HEK293 (cell line): ENCODE results near the gene PACS2.

Source experiments
- FEZF1 ChIP-seq: fragments of 450-650 bp; formaldehyde crosslinking; IDR thresholded peaks from 2 replicates; pipeline ENCODE4 v1.5.1; 2016; ENCODE audit warnings: missing biosample characterization, missing genetic modification characterization
- GLIS1 ChIP-seq: fragments of 450-650 bp; formaldehyde crosslinking; IDR thresholded peaks from 2 replicates; pipeline ENCODE4 v1.5.1; 2016; ENCODE audit warnings: missing biosample characterization, missing genetic modification characterization
- HIC1 ChIP-seq: fragments of 450-650 bp; formaldehyde crosslinking; IDR thresholded peaks from 2 replicates; pipeline ENCODE4 v1.5.1; 2016; ENCODE audit warnings: missing biosample characterization, missing genetic modification characterization
- MYNN ChIP-seq: fragments of 450-650 bp; formaldehyde crosslinking; IDR thresholded peaks from 2 replicates; pipeline ENCODE4 v1.5.1; 2016; ENCODE audit warnings: missing biosample characterization, missing genetic modification characterization, borderline replicate concordance
- SALL2 ChIP-seq: fragments of 450-650 bp; formaldehyde crosslinking; IDR thresholded peaks from 2 replicates; pipeline ENCODE4 v1.5.0; 2017; ENCODE audit warnings: missing biosample characterization, mild to moderate bottlenecking, missing genetic modification characterization, borderline replicate concordance
- ZBTB6 ChIP-seq: fragments of 450-650 bp; formaldehyde crosslinking; IDR thresholded peaks from 2 replicates; pipeline ENCODE4 v1.5.1; 2017; ENCODE audit warnings: missing biosample characterization, missing genetic modification characterization
- ZFP3 ChIP-seq: fragments of 450-650 bp; formaldehyde crosslinking; IDR thresholded peaks from 2 replicates; pipeline ENCODE4 v1.5.1; 2016; ENCODE audit warnings: low read depth, missing biosample characterization, missing genetic modification characterization
- ZFP41 ChIP-seq: fragments of 450-650 bp; formaldehyde crosslinking; IDR thresholded peaks from 2 replicates; pipeline ENCODE4 v1.5.1; 2016; ENCODE audit warnings: missing biosample characterization, missing genetic modification characterization, borderline replicate concordance
- ZNF114 ChIP-seq: fragments of 450-650 bp; formaldehyde crosslinking; IDR thresholded peaks from 2 replicates; pipeline ENCODE4 v1.5.0; 2017; ENCODE audit warnings: missing biosample characterization, missing genetic modification characterization
- ZNF16 ChIP-seq: fragments of 450-650 bp; formaldehyde crosslinking; IDR thresholded peaks from 2 replicates; pipeline ENCODE4 v1.5.1; 2016; ENCODE audit warnings: low read depth, missing biosample characterization, missing genetic modification characterization
- ZNF169 ChIP-seq: fragments of 450-650 bp; formaldehyde crosslinking; IDR thresholded peaks from 2 replicates; pipeline ENCODE4 v1.5.1; 2016; ENCODE audit warnings: missing biosample characterization, missing genetic modification characterization
- ZNF175 ChIP-seq: fragments of 450-650 bp; formaldehyde crosslinking; IDR thresholded peaks from 2 replicates; pipeline ENCODE4 v1.5.1; 2016; ENCODE audit warnings: missing biosample characterization, missing genetic modification characterization
- ZNF18 ChIP-seq: fragments of 450-650 bp; formaldehyde crosslinking; IDR thresholded peaks from 2 replicates; pipeline ENCODE4 v1.5.1; 2016; ENCODE audit warnings: missing biosample characterization, missing genetic modification characterization
- ZNF2 ChIP-seq: fragments of 450-650 bp; formaldehyde crosslinking; IDR thresholded peaks from 2 replicates; pipeline ENCODE4 v1.5.1; 2016; ENCODE audit warnings: missing biosample characterization, missing genetic modification characterization
- ZNF202 ChIP-seq: fragments of 450-650 bp; formaldehyde crosslinking; IDR thresholded peaks from 2 replicates; pipeline ENCODE4 v1.5.1; 2016; ENCODE audit warnings: missing biosample characterization, missing genetic modification characterization, borderline replicate concordance
- ZNF23 ChIP-seq: fragments of 450-650 bp; formaldehyde crosslinking; IDR thresholded peaks from 2 replicates; pipeline ENCODE4 v1.5.1; 2016; ENCODE audit warnings: missing biosample characterization, missing genetic modification characterization, borderline replicate concordance
- ZNF24 ChIP-seq: fragments of 450-650 bp; formaldehyde crosslinking; IDR thresholded peaks from 2 replicates; pipeline ENCODE4 v1.5.1; 2016; ENCODE audit warnings: missing biosample characterization, missing genetic modification characterization
- ZNF248 ChIP-seq: fragments of 450-650 bp; formaldehyde crosslinking; IDR thresholded peaks from 2 replicates; pipeline ENCODE4 v1.5.1; 2017; ENCODE audit warnings: missing biosample characterization, missing genetic modification characterization
- ZNF324 ChIP-seq: fragments of 450-650 bp; formaldehyde crosslinking; IDR thresholded peaks from 2 replicates; pipeline ENCODE4 v1.5.1; 2016; ENCODE audit warnings: missing biosample characterization, missing genetic modification characterization
- ZNF354C ChIP-seq: fragments of 450-650 bp; formaldehyde crosslinking; IDR thresholded peaks from 2 replicates; pipeline ENCODE4 v1.5.1; 2016; ENCODE audit warnings: missing biosample characterization, missing genetic modification characterization, low read depth, borderline replicate concordance
- ZNF423 ChIP-seq: fragments of 450-650 bp; formaldehyde crosslinking; IDR thresholded peaks from 2 replicates; pipeline ENCODE4 v1.5.1; 2016; ENCODE audit warnings: missing biosample characterization, missing genetic modification characterization
- ZNF501 ChIP-seq: fragments of 450-650 bp; formaldehyde crosslinking; IDR thresholded peaks from 2 replicates; pipeline ENCODE4 v1.5.1; 2016; ENCODE audit warnings: missing biosample characterization, missing genetic modification characterization
- ZNF510 ChIP-seq: fragments of 450-650 bp; formaldehyde crosslinking; IDR thresholded peaks from 2 replicates; pipeline ENCODE4 v1.5.1; 2018; ENCODE audit warnings: mild to moderate bottlenecking, missing genetic modification characterization, missing biosample characterization; ENCODE audit not compliant: insufficient replicate concordance
- ZNF549 ChIP-seq: fragments of 450-650 bp; IDR thresholded peaks from 2 replicates; pipeline ENCODE4 v1.5.1; 2018; ENCODE audit warnings: missing biosample characterization, missing genetic modification characterization, mild to moderate bottlenecking, inconsistent platforms, moderate library complexity
- ZNF560 ChIP-seq: fragments of 450-650 bp; formaldehyde crosslinking; IDR thresholded peaks from 2 replicates; pipeline ENCODE4 v1.5.1; 2017; ENCODE audit warnings: missing biosample characterization, missing genetic modification characterization, borderline replicate concordance
- ZNF585B ChIP-seq: fragments of 450-650 bp; formaldehyde crosslinking; IDR thresholded peaks from 2 replicates; pipeline ENCODE4 v1.5.1; 2016; ENCODE audit warnings: missing biosample characterization, missing genetic modification characterization
- ZNF624 ChIP-seq: fragments of 450-650 bp; formaldehyde crosslinking; IDR thresholded peaks from 2 replicates; pipeline ENCODE4 v1.5.1; 2017; ENCODE audit warnings: missing biosample characterization, missing genetic modification characterization
- ZNF629 ChIP-seq: fragments of 450-650 bp; formaldehyde crosslinking; IDR thresholded peaks from 2 replicates; pipeline ENCODE4 v1.5.1; 2017; ENCODE audit warnings: missing biosample characterization, missing genetic modification characterization
- ZNF645 ChIP-seq: fragments of 450-650 bp; formaldehyde crosslinking; IDR thresholded peaks from 2 replicates; pipeline ENCODE4; 2016; ENCODE audit warnings: missing biosample characterization, missing genetic modification characterization
- ZNF747 ChIP-seq: fragments of 450-650 bp; formaldehyde crosslinking; IDR thresholded peaks from 2 replicates; pipeline ENCODE4 v1.5.1; 2016; ENCODE audit warnings: missing biosample characterization, missing genetic modification characterization
- ZNF777 ChIP-seq: fragments of 450-650 bp; formaldehyde crosslinking; IDR thresholded peaks from 2 replicates; pipeline ENCODE4 v1.5.1; 2017; ENCODE audit warnings: missing biosample characterization, missing genetic modification characterization, borderline replicate concordance
- ZNF837 ChIP-seq: fragments of 450-650 bp; formaldehyde crosslinking; IDR thresholded peaks from 2 replicates; pipeline ENCODE4 v1.5.1; 2016; ENCODE audit warnings: missing biosample characterization, missing genetic modification characterization
- ZSCAN18 ChIP-seq: fragments of 450-650 bp; formaldehyde crosslinking; IDR thresholded peaks from 2 replicates; pipeline ENCODE4 v1.5.1; 2016; ENCODE audit warnings: missing biosample characterization, missing genetic modification characterization
- ZSCAN30 ChIP-seq: fragments of 450-650 bp; IDR thresholded peaks from 2 replicates; pipeline ENCODE4 v1.5.1; 2018; ENCODE audit warnings: missing biosample characterization, mild to moderate bottlenecking, missing genetic modification characterization, moderate library complexity

The PACS2 gene

GRCh38 chr14:105398044-105398725 lies 83.6 kb downstream of the PACS2 start, which contains the start of gene TEX22 (continued):
- TF ChIP-seq ZNF18 (tag by site-specific recombination) (no peak), ZSCAN18 (tag by site-specific recombination) (no peak), ZNF2 (tag by site-specific recombination) (0 out of 2 replicates have a peak, but pooled peaks have one; percentile 50), ZNF549 (tag by site-specific recombination) (no peak), ZNF354C (tag by site-specific recombination) (no peak), ZNF202 (tag by site-specific recombination) (no peak), ZNF585B (tag by site-specific recombination) (no peak), ZNF16 (tag by site-specific recombination) (no peak), ZNF629 (tag by site-specific recombination) (peak; percentile 14; the same call in 1 of the 2 replicates), ZNF324 (tag by site-specific recombination) (peak; percentile 20), ZNF23 (tag by site-specific recombination) (no peak), ZNF175 (tag by site-specific recombination) (no peak), ZNF624 (tag by site-specific recombination) (no peak), ZNF169 (tag by site-specific recombination) (no peak), ZFP3 (tag by site-specific recombination) (no peak), ZNF560 (tag by site-specific recombination) (no peak), FEZF1 (tag by site-specific recombination) (no peak), MYNN (tag by site-specific recombination) (no peak), ZFP41 (tag by site-specific recombination) (no peak), ZNF510 (tag by site-specific recombination) (no peak), ZNF501 (tag by site-specific recombination) (no peak; the same call in 1 of the 2 replicates), SALL2 (tag by site-specific recombination) (no peak), ZNF248 (tag by site-specific recombination) (no peak), ZNF423 (tag by site-specific recombination) (0 out of 2 replicates have a peak, but pooled peaks have one; percentile 18), ZNF114 (no peak), ZNF837 (tag by site-specific recombination) (no peak), ZBTB6 (tag by site-specific recombination) (peak; percentile 64; the same call in 1 of the 2 replicates), HIC1 (no peak), ZSCAN30 (peak; percentile 91), ZNF645 (tag by site-specific recombination) (no peak), ZNF747 (tag by site-specific recombination) (no peak), GLIS1 (tag by site-specific recombination) (peak; percentile 71), ZNF777 (tag by site-specific recombination) (no peak), ZNF24 (tag by site-specific recombination) (no peak)
